Upper lobe of left lung (tissue), 6 donors: Measurements from ENCODE around the gene TMEM229B. TPM values are rescaled to one million over a fixed set of nuclear protein-coding genes. Genes with fewer than 3 reads are reported as not detected.

Experiments
- ATAC-seq, 2 donors: fragments of 200-7000 bp; cut with Tn5 transposase; one replicate each; pipeline ENCODE4 v1.9.1; 2022; ENCODE audit warnings: mild to moderate bottlenecking in 2 of 2, moderate library complexity in 2 of 2; ENCODE audit not compliant: low FRiP score in 2 of 2
- DNase-seq, 2 donors: peaks; one replicate each; pipeline ENCODE4 v3.0.0-alpha.2; 2019 to 2020
- H3K27ac ChIP-seq, 4 donors: fragments of 200-600 bp; sonication (generic); one replicate each; pipeline ENCODE4 v1.5.1; 2016 to 2019
- H3K27me3 ChIP-seq, 4 donors: fragments of 200-600 bp; sonication (generic); one replicate each; pipeline ENCODE4 v1.5.1; 2017 to 2019
- H3K36me3 ChIP-seq, 4 donors: fragments of 200-600 bp; sonication (generic); one replicate each; pipeline ENCODE4 v1.5.1; 2016 to 2019
- H3K4me1 ChIP-seq, 4 donors: fragments of 200-600 bp; sonication (generic); one replicate each; pipeline ENCODE4 v1.5.1; 2018 to 2019
- H3K4me3 ChIP-seq, 4 donors: fragments of 200-600 bp; sonication (generic); one replicate each; pipeline ENCODE4 v1.5.1; 2017 to 2019; ENCODE audit warnings: mild to moderate bottlenecking in 2 of 4, moderate library complexity in 1 of 4
- H3K9me3 ChIP-seq, 4 donors: fragments of 200-600 bp; sonication (generic); one replicate each; pipeline ENCODE4 v1.5.1; 2018 to 2019
- CTCF ChIP-seq, 6 experiments: fragments of 450-650 bp in 4 of 6; fragments of 200-600 bp in 2 of 6; sonication (generic) in 2 of 6; IDR thresholded peaks; one replicate each; pipeline ENCODE4 v1.5.1; 2016 to 2019; ENCODE audit warnings: antibody characterized with exemption in 6 of 6
- EP300 ChIP-seq, 4 donors: sonication (generic); formaldehyde crosslinking; IDR thresholded peaks; one replicate each; pipeline ENCODE4 v1.5.1; 2017; ENCODE audit warnings: antibody characterized with exemption in 4 of 4, control low read depth in 2 of 4
- POLR2A ChIP-seq, 4 donors: fragments of 450-650 bp; IDR thresholded peaks; one replicate each; pipeline ENCODE4 v1.5.1; 2016 to 2017; ENCODE audit warnings: antibody characterized with exemption in 4 of 4, mild to moderate bottlenecking in 2 of 4
- POLR2AphosphoS5 ChIP-seq, 2 donors: sonication (generic); formaldehyde crosslinking; IDR thresholded peaks; one replicate each; pipeline ENCODE4 v1.5.1; 2017; ENCODE audit warnings: antibody characterized with exemption in 2 of 2
- WGBS, 2 donors: methylation state at CpG; one replicate each; pipeline ENCODE4 v1.1.5; 2017 to 2018; 5-methylcytosine and 5-hydroxymethylcytosine counted together
- total RNA-seq, 6 donors: library from RNA; depleted of rRNA in 4 of 6; stranded (reverse); fragments of >200 nt in 4 of 6; gene quantifications; one replicate each; pipeline versions ENCODE4 v1.1.0 to v1.2.1, GENCODE V29; 2016 to 2021
- donor health status: DM: no; HTN: no; CAD: no; lungs with moderate emphysema.
- donor health status: DM: no; HTN: yes; CAD: no; lungs with severe emphysema.

Gene TMEM229B
- total RNA-seq, 6 donors from 2014 or later: 2.1 to 8.5 (median 5.4) TPM

- TF ChIP-seq EP300 (IDR thresholded peaks at IDR 0.05) (no peak), POLR2AphosphoS5 (IDR thresholded peaks at IDR 0.05) (no peak), POLR2A (IDR thresholded peaks at IDR 0.05) (no peak), CTCF (IDR thresholded peaks at IDR 0.05) (no peak)
- 52 to 65% methylated on average over 3 of the region's 3 CpGs for WGBS, 2 donors
- Histone ChIP-seq H3K4me3 (no peak overlapping the region), H3K4me1 (peaks cover 1 to 3% (median 2%) of the 10 kb centered on the region in 4 donors), H3K9me3 (no peaks in the 10 kb centered on the region), H3K27ac (no peak overlapping the region), H3K36me3 (no peaks in the 10 kb centered on the region), H3K27me3 (no peaks in the 10 kb centered on the region)
- ATAC-seq: no peak
- DNase-seq: no peak
Observed at GRCh38 chr14:67508956-67509355, 20.4 kb upstream of the TMEM229B start.

GRCh38 chr14:67505254-67505653 lies 16.7 kb upstream of the TMEM229B start:
- DNase-seq (no peak), ATAC-seq (peak in 1 of 2 donors; percentile 61)
- 55 to 83% methylated on average over 1 of the region's 1 CpG for WGBS, 2 donors
- Histone ChIP-seq H3K4me3 (no peak overlapping the region), H3K9me3 (no peaks in the 10 kb centered on the region), H3K4me1 (no peaks in the 10 kb centered on the region), H3K27me3 (no peaks in the 10 kb centered on the region), H3K27ac (no peak overlapping the region), H3K36me3 (no peaks in the 10 kb centered on the region)
- TF ChIP-seq CTCF (IDR thresholded peaks at IDR 0.05): no peak
- no peak for TF ChIP-seq POLR2A (IDR thresholded peaks at IDR 0.05)
- no peak for TF ChIP-seq POLR2AphosphoS5 (IDR thresholded peaks at IDR 0.05)
- no peak for TF ChIP-seq EP300 (IDR thresholded peaks at IDR 0.05)

DNA sequence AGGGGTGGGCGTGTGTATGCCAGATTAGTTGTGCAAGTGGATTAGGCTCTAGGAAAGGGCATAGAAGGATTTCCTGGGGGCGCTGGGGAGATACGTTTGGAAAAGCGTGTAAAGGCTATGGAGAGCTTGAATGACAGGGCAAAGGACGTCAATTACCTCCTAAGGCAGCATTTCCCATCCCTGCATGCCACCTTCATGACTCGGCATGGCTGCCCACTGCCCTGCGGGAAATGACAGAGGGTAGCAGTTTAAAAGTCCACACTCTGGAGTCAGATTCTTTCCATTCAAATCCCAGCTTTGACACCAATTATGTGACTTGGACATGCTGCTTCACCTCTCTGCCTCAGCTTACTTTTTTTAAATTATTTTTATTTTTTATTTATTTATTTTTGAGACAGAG lies 14.8 kb upstream of the TMEM229B start:
- WGBS, 2 donors: 72 to 78% methylated on average over 7 of the region's 7 CpGs
- H3K27ac ChIP-seq: no peak overlapping the region
- TF ChIP-seq POLR2A (IDR thresholded peaks at IDR 0.05) (no peak), POLR2AphosphoS5 (IDR thresholded peaks at IDR 0.05) (no peak), EP300 (IDR thresholded peaks at IDR 0.05) (no peak), CTCF (IDR thresholded peaks at IDR 0.05) (no peak)

GRCh38 chr14:67502867-67503266 lies 14.3 kb upstream of the TMEM229B start:
- Histone ChIP-seq H3K27ac (no peak overlapping the region), H3K9me3 (no peaks in the 10 kb centered on the region), H3K4me3 (no peak overlapping the region), H3K4me1 (no peaks in the 10 kb centered on the region), H3K27me3 (no peaks in the 10 kb centered on the region), H3K36me3 (no peaks in the 10 kb centered on the region)
- no peak for ATAC-seq
- WGBS, 2 donors: 52 to 64% methylated on average over 6 of the region's 6 CpGs
- TF ChIP-seq POLR2A (IDR thresholded peaks at IDR 0.05) (no peak), EP300 (IDR thresholded peaks at IDR 0.05) (no peak), CTCF (IDR thresholded peaks at IDR 0.05) (no peak)
- no peak for DNase-seq

More for the DNA sequence above, 14.8 kb upstream of the TMEM229B start:
- Histone ChIP-seq H3K36me3 (no peaks in the 10 kb centered on the region), H3K4me1 (no peaks in the 10 kb centered on the region), H3K27me3 (no peaks in the 10 kb centered on the region), H3K4me3 (no peak overlapping the region), H3K9me3 (no peaks in the 10 kb centered on the region)
- no peak for DNase-seq
- ATAC-seq: no peak

DNA sequence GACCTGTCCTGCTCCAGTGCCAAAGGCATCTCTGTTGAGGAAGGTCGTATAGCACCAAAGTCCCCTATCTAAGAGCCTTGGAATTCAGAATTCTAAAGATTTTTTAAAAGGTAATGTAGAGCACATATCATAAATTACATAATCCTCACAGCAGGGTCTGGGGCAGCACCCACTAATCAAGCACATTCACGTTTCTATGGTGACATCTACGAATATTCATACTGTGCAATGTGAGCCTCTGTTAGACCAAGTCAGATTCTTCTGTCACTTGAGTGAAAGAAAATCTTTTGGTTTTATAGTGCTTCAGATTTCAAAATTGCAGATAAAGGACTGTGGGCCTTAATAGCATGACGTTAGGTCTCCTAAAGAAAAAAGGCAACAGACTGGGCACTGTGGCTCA lies 13.1 kb upstream of the TMEM229B start:
- DNase-seq (no peak), ATAC-seq (no peak)
- TF ChIP-seq POLR2AphosphoS5 (IDR thresholded peaks at IDR 0.05) (no peak), CTCF (IDR thresholded peaks at IDR 0.05) (no peak), EP300 (IDR thresholded peaks at IDR 0.05) (no peak), POLR2A (IDR thresholded peaks at IDR 0.05) (no peak)
- H3K4me3 ChIP-seq: no peak overlapping the region
- H3K4me1 ChIP-seq: no peaks in the 10 kb centered on the region
- H3K27ac ChIP-seq: no peak overlapping the region
- no peaks in the 10 kb centered on the region for H3K36me3 ChIP-seq
- no peaks in the 10 kb centered on the region for H3K9me3 ChIP-seq
- H3K27me3 ChIP-seq: no peaks in the 10 kb centered on the region
- 77 to 79% methylated on average over 4 of the region's 4 CpGs for WGBS, 2 donors
